ENCODE data around the gene HARS1. TPM values are rescaled to one million over a fixed set of nuclear protein-coding genes. Genes with fewer than 3 reads are reported as not detected.

Gene HARS1
- total RNA-seq, 1 donor from 2014 or later: 95.2 TPM

- DNase-seq (ENCODE audit: low read depth) (no peak), FAIRE-seq (no peak)
- Histone ChIP-seq H3K9me3 (ENCODE audit: insufficient read depth, low read depth, low read length) (peaks cover 9% of the 10 kb centered on the region), H4K20me1 (ENCODE audit: insufficient read depth, low read length) (no peaks in the 10 kb centered on the region), H3K4me2 (ENCODE audit: low read length) (no peak overlapping the region), H3K4me1 (ENCODE audit: insufficient read depth, low read length) (peaks cover 16% of the 10 kb centered on the region), H3K79me2 (ENCODE audit: insufficient read depth, low read length) (no peaks in the 10 kb centered on the region), H3K27ac (ENCODE audit: low read depth, low read length) (no peak overlapping the region), H2AFZ (ENCODE audit: low read depth, low read length) (no peak overlapping the region), H3K36me3 (ENCODE audit: insufficient read depth, low read length) (no peaks in the 10 kb centered on the region), H3K4me3 (ENCODE audit: insufficient read depth, low read depth, low read length) (no peak overlapping the region), H3K9ac (ENCODE audit: low read length) (no peak overlapping the region), H3K27me3 (ENCODE audit: insufficient read depth, low read length) (peaks cover 22% of the 10 kb centered on the region)
- H3K27ac Mint-ChIP-seq (ENCODE audit: unreplicated experiment): no peak overlapping the region
- H3K4me1 Mint-ChIP-seq (ENCODE audit: low read depth, unreplicated experiment): no peaks in the 10 kb centered on the region
- no peak overlapping the region for H3K4me3 Mint-ChIP-seq (ENCODE audit: unreplicated experiment)
- H3K27me3 Mint-ChIP-seq (ENCODE audit: low read depth, unreplicated experiment): peaks cover 1% of the 10 kb centered on the region
- H3K9me3 Mint-ChIP-seq (ENCODE audit: unreplicated experiment): peaks cover 24% of the 10 kb centered on the region
- no peak for TF ChIP-seq EZH2 (IDR thresholded peaks at IDR 0.05; ENCODE audit: insufficient read depth, low read length)
- peaks cover 2% of the 10 kb centered on the region for H3K36me3 Mint-ChIP-seq (ENCODE audit: low read depth, unreplicated experiment)
These were observed 60.1 kb downstream of the HARS1 start for GRCh38 chr5:140631036-140631417.

GRCh38 chr5:140630292-140631035 lies 60.7 kb downstream of the HARS1 start:
- H3K9me3 Mint-ChIP-seq (ENCODE audit: unreplicated experiment): peaks cover 26% of the 10 kb centered on the region
- no peak overlapping the region for H3K4me3 Mint-ChIP-seq (ENCODE audit: unreplicated experiment)
- H3K27ac ChIP-seq (ENCODE audit: low read depth, low read length): no peak overlapping the region
- H3K9ac ChIP-seq (ENCODE audit: low read length): no peak overlapping the region
- peaks cover 16% of the 10 kb centered on the region for H3K4me1 ChIP-seq (ENCODE audit: insufficient read depth, low read length)
- peaks cover 22% of the 10 kb centered on the region for H3K27me3 ChIP-seq (ENCODE audit: insufficient read depth, low read length)
- no peaks in the 10 kb centered on the region for H3K4me1 Mint-ChIP-seq (ENCODE audit: low read depth, unreplicated experiment)
- TF ChIP-seq CTCF (IDR thresholded peaks at IDR 0.05; ENCODE audit: insufficient read depth, low read depth, low read length): no peak
- no peak for TF ChIP-seq EZH2 (IDR thresholded peaks at IDR 0.05; ENCODE audit: insufficient read depth, low read length)
- H3K27me3 Mint-ChIP-seq (ENCODE audit: low read depth, unreplicated experiment): peaks cover 3% of the 10 kb centered on the region
- peaks cover 9% of the 10 kb centered on the region for H3K9me3 ChIP-seq (ENCODE audit: insufficient read depth, low read depth, low read length)
- H3K4me3 ChIP-seq (ENCODE audit: insufficient read depth, low read depth, low read length): no peak overlapping the region
- H4K20me1 ChIP-seq (ENCODE audit: insufficient read depth, low read length): no peaks in the 10 kb centered on the region
- no peaks in the 10 kb centered on the region for H3K79me2 ChIP-seq (ENCODE audit: insufficient read depth, low read length)
- no peak for DNase-seq (ENCODE audit: low read depth)
- no peak overlapping the region for H3K4me2 ChIP-seq (ENCODE audit: low read length)
- H3K36me3 ChIP-seq (ENCODE audit: insufficient read depth, low read length): no peaks in the 10 kb centered on the region
- no peak overlapping the region for H3K27ac Mint-ChIP-seq (ENCODE audit: unreplicated experiment)
- FAIRE-seq: no peak
- H2AFZ ChIP-seq (ENCODE audit: low read depth, low read length): no peak overlapping the region
- H3K36me3 Mint-ChIP-seq (ENCODE audit: low read depth, unreplicated experiment): peaks cover 2% of the 10 kb centered on the region

- no peak overlapping the region for H3K4me3 Mint-ChIP-seq (ENCODE audit: unreplicated experiment)
- Histone ChIP-seq H3K4me3 (ENCODE audit: insufficient read depth, low read depth, low read length) (no peak overlapping the region), H3K36me3 (ENCODE audit: insufficient read depth, low read length) (no peaks in the 10 kb centered on the region), H3K9me3 (ENCODE audit: insufficient read depth, low read depth, low read length) (peaks cover 9% of the 10 kb centered on the region), H3K9ac (ENCODE audit: low read length) (no peak overlapping the region), H3K27ac (ENCODE audit: low read depth, low read length) (no peak overlapping the region), H3K79me2 (ENCODE audit: insufficient read depth, low read length) (no peaks in the 10 kb centered on the region), H4K20me1 (ENCODE audit: insufficient read depth, low read length) (no peaks in the 10 kb centered on the region), H2AFZ (ENCODE audit: low read depth, low read length) (no peak overlapping the region), H3K4me1 (ENCODE audit: insufficient read depth, low read length) (peaks cover 16% of the 10 kb centered on the region), H3K27me3 (ENCODE audit: insufficient read depth, low read length) (peaks cover 22% of the 10 kb centered on the region), H3K4me2 (ENCODE audit: low read length) (no peak overlapping the region)
- H3K4me1 Mint-ChIP-seq (ENCODE audit: low read depth, unreplicated experiment): no peaks in the 10 kb centered on the region
- H3K36me3 Mint-ChIP-seq (ENCODE audit: low read depth, unreplicated experiment): peaks cover 2% of the 10 kb centered on the region
- FAIRE-seq (no peak), DNase-seq (ENCODE audit: low read depth) (no peak)
- no peak overlapping the region for H3K27ac Mint-ChIP-seq (ENCODE audit: unreplicated experiment)
- H3K27me3 Mint-ChIP-seq (ENCODE audit: low read depth, unreplicated experiment): peaks cover 3% of the 10 kb centered on the region
- H3K9me3 Mint-ChIP-seq (ENCODE audit: unreplicated experiment): peaks cover 27% of the 10 kb centered on the region
- TF ChIP-seq EZH2 (IDR thresholded peaks at IDR 0.05; ENCODE audit: insufficient read depth, low read length) (no peak), CTCF (IDR thresholded peaks at IDR 0.05; ENCODE audit: insufficient read depth, low read depth, low read length) (no peak)
These were observed 62.5 kb downstream of the HARS1 start for GRCh38 chr5:140628711-140629110.
